ENCODE measurements around the gene MGLL.

Gene MGLL

GRCh38 chr3:127700406-127700805 lies 121.9 kb downstream of the MGLL start:
- no peak for TF ChIP-seq CTCF (IDR thresholded peaks at IDR 0.05; ENCODE audit: control insufficient read depth, extremely low read depth, insufficient read depth)
- DNase-seq (ENCODE audit: low read depth): no peak
- no peak overlapping the region for H3K4me3 ChIP-seq (ENCODE audit: low read depth, low read length)

- TF ChIP-seq CTCF (IDR thresholded peaks at IDR 0.05; ENCODE audit: control insufficient read depth, extremely low read depth, insufficient read depth): no peak
- H3K4me3 ChIP-seq (ENCODE audit: low read depth, low read length): no peak overlapping the region
- no peak for DNase-seq (ENCODE audit: low read depth)
These were observed 122.7 kb downstream of the MGLL start for GRCh38 chr3:127699416-127700300.

GRCh38 chr3:127698691-127699415 lies 123.5 kb downstream of the MGLL start:
- no peak for DNase-seq (ENCODE audit: low read depth)
- H3K4me3 ChIP-seq (ENCODE audit: low read depth, low read length): no peak overlapping the region
- TF ChIP-seq CTCF (IDR thresholded peaks at IDR 0.05; ENCODE audit: control insufficient read depth, extremely low read depth, insufficient read depth): no peak

- DNase-seq (ENCODE audit: low read depth): no peak
- no peak overlapping the region for H3K4me3 ChIP-seq (ENCODE audit: low read depth, low read length)
- no peak for TF ChIP-seq CTCF (IDR thresholded peaks at IDR 0.05; ENCODE audit: control insufficient read depth, extremely low read depth, insufficient read depth)
These were observed 124.0 kb downstream of the MGLL start for GRCh38 chr3:127698286-127698685.

- peak overlapping the region; percentile 42 for H3K4me3 ChIP-seq (ENCODE audit: low read depth, low read length)
- peak; percentile 80 for DNase-seq (ENCODE audit: low read depth)
- TF ChIP-seq CTCF (IDR thresholded peaks at IDR 0.05; ENCODE audit: control insufficient read depth, extremely low read depth, insufficient read depth): no peak
These were observed 124.6 kb downstream of the MGLL start for GRCh38 chr3:127697551-127698240.

GRCh38 chr3:127694467-127695215 lies 127.7 kb downstream of the MGLL start:
- peak; percentile 92 for TF ChIP-seq CTCF (IDR thresholded peaks at IDR 0.05; ENCODE audit: control insufficient read depth, extremely low read depth, insufficient read depth)
- DNase-seq (ENCODE audit: low read depth): peak; percentile 89
- H3K4me3 ChIP-seq (ENCODE audit: low read depth, low read length): no peak overlapping the region

All from LNCaP clone FGC (cell line).